Panc1 (cell line): ENCODE measurements around the gene PITPNB.

Experiments used
- CTCF ChIP-seq: fragments of 450-650 bp; IDR thresholded peaks from 2 replicates; pipeline ENCODE4 v1.5.1; 2017; ENCODE audit warnings: mild to moderate bottlenecking
- REST ChIP-seq, 2 experiments: IDR thresholded peaks; 2 replicates each; pipeline ENCODE4 v1.6.1; 2011 to 2012; ENCODE audit warnings: low read depth in 2 of 2, control low read depth in 1 of 2, low read length in 1 of 2, mild to moderate bottlenecking in 1 of 2, moderate library complexity in 1 of 2; ENCODE audit not compliant: insufficient read depth in 1 of 2

GRCh38 chr22:27906241-27906640 is 12.8 kb downstream of the PITPNB start:
- no peak for TF ChIP-seq CTCF
- no peak for TF ChIP-seq REST (IDR thresholded peaks at IDR 0.05; ENCODE audit: insufficient read depth in 1 of 2, low read depth in 2 of 2, low read length in 1 of 2)
